NK-92 (cell line): ENCODE results near the gene PDE9A.
"Not testable (repeated sequence)": the region's sequence is repeated elsewhere in the genome, so short reads cannot be mapped to it uniquely, and the experiment has no call there.

Source experiments
- DNase-seq: peaks from one replicate; lab custom pipeline; 2025; ENCODE audit not compliant: unreplicated experiment; lab: John Stamatoyannopoulos, UW

The PDE9A gene

GRCh38 chr21:42653231-42654061 is at the start of gene PDE9A:
Gene PDE9A, plus strand, starts transcription at chr21:42653621. Its CDS starts 194 bp downstream, at chr21:42653815.
- no peak for DNase-seq

- DNase-seq = no peak
Observed at GRCh38 chr21:42607102-42607501, 46.3 kb upstream of the PDE9A start.

- DNase-seq = no peak
Observed at GRCh38 chr21:42607525-42608102, 45.8 kb upstream of the PDE9A start.

- DNase-seq = no peak
Observed at GRCh38 chr21:42608446-42608845, 45.0 kb upstream of the PDE9A start.

GRCh38 chr21:42609811-42610210 is 43.6 kb upstream of the PDE9A start:
- DNase-seq = no peak

DNA sequence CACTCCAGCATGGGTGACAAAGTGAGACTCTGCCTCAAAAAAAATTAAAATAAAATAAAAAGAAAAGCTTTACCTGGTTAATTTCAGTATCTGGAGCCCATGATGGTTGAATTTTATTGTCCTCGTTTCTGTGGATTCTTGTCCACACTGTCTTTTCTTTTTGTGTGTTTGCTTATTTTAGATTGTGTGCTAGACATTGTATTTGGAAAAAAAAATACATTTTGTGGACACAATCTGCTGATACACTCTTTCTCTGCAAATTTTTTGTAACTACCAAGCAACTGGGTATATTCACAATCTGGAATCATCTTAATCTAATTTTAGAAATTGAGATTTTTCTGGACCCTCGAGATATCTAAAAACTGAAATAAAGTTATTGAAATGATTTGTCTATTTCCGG is 41.6 kb upstream of the PDE9A start:
- DNase-seq = no peak

- no peak for DNase-seq
Observed at GRCh38 chr21:42612390-42612789, 41.0 kb upstream of the PDE9A start.

GRCh38 chr21:42613756-42614155 is 39.7 kb upstream of the PDE9A start:
- no peak for DNase-seq

GRCh38 chr21:42614396-42614795 is 39.0 kb upstream of the PDE9A start:
- DNase-seq = no peak

GRCh38 chr21:42614811-42615351 is 38.5 kb upstream of the PDE9A start:
- DNase-seq = no peak

DNA sequence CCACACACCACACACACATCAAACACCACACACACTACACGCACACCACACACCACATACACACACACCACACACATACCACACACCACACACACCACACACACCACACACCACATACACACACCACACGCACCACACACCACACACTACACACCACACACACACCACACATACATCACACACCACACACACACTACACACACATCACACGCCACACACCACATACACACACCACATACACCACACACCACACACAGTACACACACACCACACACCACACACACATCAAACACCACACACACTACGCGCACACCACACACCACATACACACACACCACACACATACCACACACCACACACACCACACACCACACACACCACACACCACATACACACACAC is 38.0 kb upstream of the PDE9A start:
- DNase-seq = not testable (repeated sequence)

DNA sequence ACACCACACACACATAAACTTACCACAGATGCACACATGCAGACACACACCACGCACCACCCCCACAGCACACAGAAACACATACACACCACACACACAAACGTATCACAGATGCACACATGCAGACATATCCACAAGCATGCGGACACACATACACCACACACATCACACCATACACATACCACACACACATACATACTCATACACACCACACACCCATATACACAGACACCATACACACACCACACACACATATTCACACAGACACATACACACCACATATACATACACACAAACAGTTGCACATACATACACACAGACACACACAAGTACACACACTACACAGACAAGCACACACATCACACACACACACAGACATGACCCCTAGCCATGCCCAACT is 37.5 kb upstream of the PDE9A start:
- DNase-seq = no peak

DNA sequence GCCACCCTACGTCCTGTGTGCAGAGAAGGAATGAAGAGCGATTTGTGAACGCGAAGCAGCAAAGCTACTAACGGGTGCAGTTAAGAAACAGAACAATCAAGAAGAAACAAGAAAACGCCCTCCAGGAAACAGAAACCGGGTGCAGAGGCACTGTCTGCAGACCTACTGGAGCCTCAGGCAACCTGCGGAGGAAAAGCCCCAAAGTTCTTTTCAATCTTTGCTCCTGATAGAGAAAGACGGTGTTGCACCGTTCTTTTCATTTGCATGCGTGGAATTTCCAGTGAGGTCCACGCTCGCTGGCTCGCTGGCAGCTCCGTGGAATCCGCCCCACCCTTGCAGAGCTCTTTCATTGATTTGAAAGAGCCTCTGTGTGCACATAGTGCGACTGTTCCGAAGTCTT is 37.0 kb upstream of the PDE9A start:
- no peak for DNase-seq

DNA sequence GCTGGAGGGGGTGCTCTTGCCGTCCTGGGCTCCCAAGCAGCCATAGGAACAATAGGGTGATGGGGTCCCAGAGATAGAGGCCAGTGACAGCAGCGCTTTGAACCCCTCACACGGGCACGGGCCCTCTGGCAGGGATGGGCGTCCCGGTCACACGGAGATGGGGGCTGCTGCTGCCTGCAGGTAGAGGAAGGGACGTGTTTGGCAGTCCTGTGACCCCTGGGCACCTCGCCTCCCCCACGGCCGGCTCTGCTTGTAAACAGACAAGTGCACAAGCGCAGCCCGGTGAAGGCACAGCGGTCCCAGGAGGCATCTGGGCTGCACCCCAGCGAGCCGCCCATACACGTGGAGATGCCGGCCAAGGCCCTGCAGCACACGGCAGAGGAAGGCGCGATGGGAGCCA is 36.5 kb upstream of the PDE9A start:
- DNase-seq = no peak

DNA sequence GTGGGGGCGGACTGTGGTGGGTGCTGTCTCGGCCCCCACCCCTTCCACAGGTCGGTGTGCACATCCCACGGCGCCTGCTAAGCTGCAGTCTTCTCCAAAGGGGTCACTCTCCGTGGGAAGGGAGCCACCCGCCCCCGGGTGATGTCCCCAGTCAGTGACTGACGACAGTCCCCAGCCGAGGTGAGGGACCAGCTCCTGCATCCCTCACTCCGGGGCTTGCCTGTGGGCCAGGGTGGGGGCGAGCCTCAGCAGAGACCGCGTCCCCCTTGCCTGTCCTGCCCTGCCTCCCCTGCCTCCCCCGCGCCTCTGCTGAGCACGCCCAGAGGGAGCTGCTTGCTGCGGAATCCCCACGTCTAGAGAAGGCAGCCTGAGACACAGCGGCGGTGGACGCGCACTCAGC is 35.9 kb upstream of the PDE9A start:
- no peak for DNase-seq

GRCh38 chr21:42618707-42619102 is 34.7 kb upstream of the PDE9A start:
- no peak for DNase-seq

GRCh38 chr21:42619166-42619565 is 34.3 kb upstream of the PDE9A start:
- DNase-seq = no peak

DNA sequence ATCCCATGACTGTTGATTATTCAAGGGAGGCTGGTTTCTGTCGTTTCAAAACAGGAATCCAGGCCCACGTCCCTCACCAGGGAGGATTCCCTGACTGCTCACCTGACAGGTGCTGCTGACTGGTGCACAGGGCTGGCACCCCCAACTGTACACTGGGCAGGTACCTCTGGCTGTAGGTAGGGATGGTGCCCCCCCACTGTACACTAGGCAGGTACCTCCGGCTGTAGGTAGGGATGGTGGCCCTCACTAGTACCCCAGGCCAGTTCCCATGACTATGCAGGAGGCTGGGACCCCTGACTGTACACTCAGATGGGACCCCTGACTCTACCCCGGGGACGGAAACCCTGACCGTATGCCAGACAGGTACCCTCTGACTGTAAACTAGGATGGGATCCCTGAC is 33.6 kb upstream of the PDE9A start:
- no peak for DNase-seq

- DNase-seq = no peak
Observed at GRCh38 chr21:42621166-42621818, 32.1 kb upstream of the PDE9A start.

DNA sequence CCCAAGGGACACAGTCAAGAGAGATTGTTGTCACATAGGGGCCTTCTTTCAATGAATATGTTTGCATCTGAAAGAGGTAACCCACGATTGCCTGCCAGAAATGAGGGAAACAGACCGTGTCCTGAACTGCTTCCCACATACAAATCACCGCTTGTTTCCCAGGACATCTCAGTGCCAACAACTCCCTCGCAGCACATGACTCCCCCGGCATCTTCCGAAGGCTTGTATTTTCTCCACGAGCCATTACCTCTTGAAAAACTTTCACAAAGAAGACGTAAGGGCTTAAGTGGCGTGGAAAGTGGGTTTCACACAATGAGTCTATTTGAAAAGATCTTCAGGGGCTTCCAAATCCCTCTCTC is 31.6 kb upstream of the PDE9A start:
- DNase-seq = no peak

DNA sequence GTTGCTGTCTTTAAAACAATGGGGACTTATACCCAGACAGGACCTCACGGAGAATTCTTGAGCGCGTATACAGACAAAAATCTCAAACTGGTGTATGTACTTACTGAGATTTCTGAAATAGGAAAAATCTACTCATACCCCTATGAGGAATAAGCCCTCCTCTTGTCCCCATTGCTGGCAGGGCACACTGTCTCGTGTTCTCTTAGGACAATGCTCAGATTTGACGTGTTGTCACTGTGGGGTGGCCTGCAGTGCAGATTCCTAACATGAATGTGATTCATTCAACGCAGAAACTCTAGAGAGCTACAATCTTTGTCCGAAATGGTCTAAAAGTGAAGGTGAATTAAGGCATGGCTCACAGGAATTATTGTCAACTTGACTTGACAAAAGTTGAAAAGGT is 31.1 kb upstream of the PDE9A start:
- no peak for DNase-seq

GRCh38 chr21:42623694-42624093 is 29.7 kb upstream of the PDE9A start:
- no peak for DNase-seq
